K562 (cell line): ENCODE data around the gene STK4. TPM values are rescaled to one million over a fixed set of nuclear protein-coding genes. Genes with fewer than 3 reads are reported as not detected.

Experiments used
- ASH1L ChIP-seq: fragments of 450-650 bp; IDR thresholded peaks from 2 replicates; pipeline ENCODE4 v1.6.1; 2018; ENCODE audit warnings: borderline replicate concordance, mild to moderate bottlenecking, low read depth; ENCODE audit not compliant: partially characterized antibody
- DMBX1 ChIP-seq: fragments of 250-450 bp; sonication (Bioruptor Pico); IDR thresholded peaks from 2 replicates; pipeline ENCODE4 v1.8.0; 2022; ENCODE audit warnings: inconsistent platforms, mild to moderate bottlenecking, moderate library complexity, borderline replicate concordance
- MNT ChIP-seq, 2 experiments: fragments of 450-650 bp; conservative IDR thresholded peaks; 2 replicates each; pipeline ENCODE4 v1.6.1; 2017; ENCODE audit warnings: mild to moderate bottlenecking in 2 of 2, moderate library complexity in 2 of 2
- NONO ChIP-seq, 2 experiments: fragments of 200-400 bp in 1 of 2; fragments of 450-650 bp in 1 of 2; formaldehyde crosslinking in 1 of 2; IDR thresholded peaks; 2 replicates each; pipeline ENCODE4 v1.6.1; 2017; ENCODE audit warnings: low read depth in 2 of 2, mild to moderate bottlenecking in 2 of 2, moderate library complexity in 2 of 2, low read length in 1 of 2
- RAD21 ChIP-seq, 2 experiments: fragments of 250-450 bp in 1 of 2; fragments of 450-650 bp in 1 of 2; sonication (Bioruptor Pico) in 1 of 2; formaldehyde crosslinking in 1 of 2; IDR thresholded peaks in 1 of 2; conservative IDR thresholded peaks in 1 of 2; 2 replicates each; pipeline versions ENCODE4 v1.4.0 to v1.8.0; 2020 to 2022; ENCODE audit warnings: mild to moderate bottlenecking in 2 of 2, moderate library complexity in 1 of 2
- REST ChIP-seq, 2 experiments: fragments of 450-650 bp; formaldehyde crosslinking in 1 of 2; IDR thresholded peaks; 2 replicates each; pipeline versions ENCODE4 v1.4.0 to v1.6.1; 2014 to 2020; ENCODE audit warnings: mild to moderate bottlenecking in 2 of 2, borderline replicate concordance in 1 of 2, low read depth in 1 of 2
- polyA plus RNA-seq, 8 experiments: library from polyadenylated mRNA; depleted of rRNA in 4 of 8; stranded (reverse) in 5 of 8; unstranded in 3 of 8; fragments of >200 nt; fragmentation: Nextera tagmentation in 2 of 8; fragmentation: Illumina TruSeq in 1 of 8; extraction: Ambion mirVana in 2 of 8; extraction: Trizol in 1 of 8; gene quantifications; 2 replicates each; pipeline versions ENCODE4 v1.2.1 to v1.2.3, GENCODE V29; 2011 to 2014; ENCODE audit warnings: inconsistent platforms in 1 of 8, missing spikeins in 1 of 8
- total RNA-seq, 7 experiments: library from RNA; depleted of rRNA in 6 of 7; stranded (reverse); fragments of >200 nt in 6 of 7; fragmentation: Illumina TruSeq in 2 of 7; extraction: Trizol in 2 of 7; gene quantifications; 2 replicates each; pipeline versions ENCODE4 v1.2.1 to v1.2.3, GENCODE V29; 2011 to 2021; ENCODE audit warnings: low replicate concordance in 1 of 7
- TF ChIP-seq, protein P1 (sequence below), 2 experiments: fragments of 200-800 bp in 1 of 2; sonication (Bioruptor generic) in 1 of 2; sonication (generic) in 1 of 2; formaldehyde crosslinking in 1 of 2; IDR thresholded peaks in 1 of 2; conservative IDR thresholded peaks in 1 of 2; 2 replicates each; pipeline versions ENCODE4 v1.5.0 to v1.6.1; 2016 to 2020; ENCODE audit warnings: missing compliant biosample characterization in 1 of 2, missing genetic modification characterization in 1 of 2, missing genetic modification reagents in 1 of 2
- TF ChIP-seq, protein P2 (sequence below), 3 experiments: IDR thresholded peaks in 2 of 3; conservative IDR thresholded peaks in 1 of 3; 2 replicates each; pipeline ENCODE4 v1.5.1; 2011 to 2012; ENCODE audit warnings: low read length in 3 of 3, mild to moderate bottlenecking in 3 of 3, control low read depth in 2 of 3, improper control_type of control experiment in 1 of 3, inconsistent platforms in 1 of 3, low read depth in 1 of 3, mixed read lengths in 1 of 3, moderate library complexity in 1 of 3; ENCODE audit not compliant: insufficient read depth in 2 of 3

STK4 gene
- total and polyA plus RNA-seq, 9 of the 15 experiments (the other 6 are each of a cell fraction or from before 2014, with no cell fraction given): 11.9 to 30.6 (median 22.2) TPM

- TF ChIP-seq, protein P1, sequence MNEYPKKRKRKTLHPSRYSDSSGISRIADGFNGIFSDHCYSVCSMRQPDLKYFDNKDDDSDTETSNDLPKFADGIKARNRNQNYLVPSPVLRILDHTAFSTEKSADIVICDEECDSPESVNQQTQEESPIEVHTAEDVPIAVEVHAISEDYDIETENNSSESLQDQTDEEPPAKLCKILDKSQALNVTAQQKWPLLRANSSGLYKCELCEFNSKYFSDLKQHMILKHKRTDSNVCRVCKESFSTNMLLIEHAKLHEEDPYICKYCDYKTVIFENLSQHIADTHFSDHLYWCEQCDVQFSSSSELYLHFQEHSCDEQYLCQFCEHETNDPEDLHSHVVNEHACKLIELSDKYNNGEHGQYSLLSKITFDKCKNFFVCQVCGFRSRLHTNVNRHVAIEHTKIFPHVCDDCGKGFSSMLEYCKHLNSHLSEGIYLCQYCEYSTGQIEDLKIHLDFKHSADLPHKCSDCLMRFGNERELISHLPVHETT (CRISPR knock-in tag; conservative IDR thresholded peaks at IDR 0.05 in 1 of 2, IDR thresholded peaks at IDR 0.05 in 1 of 2): no peak
- no peak for TF ChIP-seq MNT (conservative IDR thresholded peaks at IDR 0.05)
- TF ChIP-seq RAD21 (CRISPR knock-in tag; conservative IDR thresholded peaks at IDR 0.05 in 1 of 2, IDR thresholded peaks at IDR 0.05 in 1 of 2): peak; percentile 55 to 74
- no peak for TF ChIP-seq ASH1L
- TF ChIP-seq DMBX1: no peak
- no peak for TF ChIP-seq NONO (IDR thresholded peaks at IDR 0.05; ENCODE audit: low read depth in 2 of 2, low read length in 1 of 2)
- TF ChIP-seq, protein P2, sequence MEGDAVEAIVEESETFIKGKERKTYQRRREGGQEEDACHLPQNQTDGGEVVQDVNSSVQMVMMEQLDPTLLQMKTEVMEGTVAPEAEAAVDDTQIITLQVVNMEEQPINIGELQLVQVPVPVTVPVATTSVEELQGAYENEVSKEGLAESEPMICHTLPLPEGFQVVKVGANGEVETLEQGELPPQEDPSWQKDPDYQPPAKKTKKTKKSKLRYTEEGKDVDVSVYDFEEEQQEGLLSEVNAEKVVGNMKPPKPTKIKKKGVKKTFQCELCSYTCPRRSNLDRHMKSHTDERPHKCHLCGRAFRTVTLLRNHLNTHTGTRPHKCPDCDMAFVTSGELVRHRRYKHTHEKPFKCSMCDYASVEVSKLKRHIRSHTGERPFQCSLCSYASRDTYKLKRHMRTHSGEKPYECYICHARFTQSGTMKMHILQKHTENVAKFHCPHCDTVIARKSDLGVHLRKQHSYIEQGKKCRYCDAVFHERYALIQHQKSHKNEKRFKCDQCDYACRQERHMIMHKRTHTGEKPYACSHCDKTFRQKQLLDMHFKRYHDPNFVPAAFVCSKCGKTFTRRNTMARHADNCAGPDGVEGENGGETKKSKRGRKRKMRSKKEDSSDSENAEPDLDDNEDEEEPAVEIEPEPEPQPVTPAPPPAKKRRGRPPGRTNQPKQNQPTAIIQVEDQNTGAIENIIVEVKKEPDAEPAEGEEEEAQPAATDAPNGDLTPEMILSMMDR (IDR thresholded peaks at IDR 0.05 in 2 of 3, conservative IDR thresholded peaks at IDR 0.05 in 1 of 3; ENCODE audit: insufficient read depth in 2 of 3, low read depth in 1 of 3, low read length in 3 of 3): peak; percentile 56 to 88 (median 78)
- TF ChIP-seq REST (IDR thresholded peaks at IDR 0.05; ENCODE audit: borderline replicate concordance): peak; percentile 66; the same call in 1 of the 2 replicates
- no peak for TF ChIP-seq REST (CRISPR knock-in tag; IDR thresholded peaks at IDR 0.05; ENCODE audit: low read depth)
Observed at GRCh38 chr20:45095805-45096238, 129.5 kb downstream of the STK4 start (continued).
